Stimulated activated CD8-positive, alpha-beta memory T cell treated with anti-CD3 and anti-CD28 coated beads, Interleukin-4, amount 100 ng/mL, for 24 hours (primary cell): ENCODE measurements around the gene MYL7.

Experiments
- DNase-seq: peaks from one replicate; pipeline ENCODE4 v3.0.0-alpha.2; 2020; ENCODE audit warnings: low read depth

Gene MYL7

GRCh38 chr7:44100458-44101302 lies 40.5 kb downstream of the MYL7 start:
- DNase-seq, result no peak

GRCh38 chr7:44099669-44100068 lies 41.5 kb downstream of the MYL7 start:
- DNase-seq, result no peak

GRCh38 chr7:44098092-44099068 lies 42.8 kb downstream of the MYL7 start:
- DNase-seq, result no peak

GRCh38 chr7:44097064-44097932 lies 43.8 kb downstream of the MYL7 start:
- no peak for DNase-seq

GRCh38 chr7:44096326-44096881 lies 44.7 kb downstream of the MYL7 start:
- no peak for DNase-seq

- DNase-seq, result no peak
Observed at GRCh38 chr7:44095781-44096180, 45.4 kb downstream of the MYL7 start.

GRCh38 chr7:44094883-44095592 lies 46.1 kb downstream of the MYL7 start:
- DNase-seq, result no peak

GRCh38 chr7:44094365-44094764 lies 46.8 kb downstream of the MYL7 start:
- DNase-seq, result no peak

GRCh38 chr7:44093102-44093641 lies 48.0 kb downstream of the MYL7 start:
- DNase-seq, result no peak
